ENCODE results near the gene THADA. TPM values are rescaled to one million over a fixed set of nuclear protein-coding genes. Genes with fewer than 3 reads are reported as not detected.

Gene THADA
- total RNA-seq, 1 experiment from 2014 or later, result 27.5 TPM

DNA sequence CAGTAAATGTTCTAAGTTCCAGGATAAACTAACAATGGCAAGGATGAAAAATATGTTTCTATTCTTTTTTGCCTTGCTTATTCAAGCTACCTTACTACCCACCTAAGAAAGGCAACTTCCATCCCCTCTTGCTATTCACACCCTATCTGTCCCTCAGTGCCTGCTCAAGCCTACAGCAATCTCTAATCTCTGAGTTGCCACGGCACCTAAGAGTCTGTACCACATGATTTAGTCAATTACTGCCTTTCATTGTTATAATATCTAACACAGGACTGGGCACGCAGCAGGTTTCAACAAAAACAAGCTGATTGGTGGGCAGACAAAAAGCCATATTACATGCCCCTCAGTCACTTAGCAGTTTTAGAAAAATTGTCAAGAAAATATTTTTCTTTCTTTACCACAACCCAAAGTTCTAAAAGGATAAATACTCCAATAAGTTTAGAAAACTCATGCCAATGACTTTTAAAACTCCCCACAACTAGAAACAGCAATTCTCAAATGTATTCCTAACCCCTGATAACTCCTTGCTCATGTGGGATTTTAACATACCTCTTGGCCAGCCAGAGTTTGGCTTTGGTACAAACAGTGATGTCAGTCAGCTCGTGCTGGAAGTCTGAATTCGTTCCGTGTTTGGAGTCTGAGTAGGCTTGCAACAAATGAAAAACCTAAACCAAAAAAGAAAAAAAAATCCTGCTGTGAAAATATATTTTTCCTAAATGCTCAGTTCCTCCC, 252.1 kb downstream of the THADA start:
- POLR2A ChIA-PET, result no interaction called here
- H3K27me3 Mint-ChIP-seq (ENCODE audit: low read depth), result no peaks in the 10 kb centered on the region

DNA sequence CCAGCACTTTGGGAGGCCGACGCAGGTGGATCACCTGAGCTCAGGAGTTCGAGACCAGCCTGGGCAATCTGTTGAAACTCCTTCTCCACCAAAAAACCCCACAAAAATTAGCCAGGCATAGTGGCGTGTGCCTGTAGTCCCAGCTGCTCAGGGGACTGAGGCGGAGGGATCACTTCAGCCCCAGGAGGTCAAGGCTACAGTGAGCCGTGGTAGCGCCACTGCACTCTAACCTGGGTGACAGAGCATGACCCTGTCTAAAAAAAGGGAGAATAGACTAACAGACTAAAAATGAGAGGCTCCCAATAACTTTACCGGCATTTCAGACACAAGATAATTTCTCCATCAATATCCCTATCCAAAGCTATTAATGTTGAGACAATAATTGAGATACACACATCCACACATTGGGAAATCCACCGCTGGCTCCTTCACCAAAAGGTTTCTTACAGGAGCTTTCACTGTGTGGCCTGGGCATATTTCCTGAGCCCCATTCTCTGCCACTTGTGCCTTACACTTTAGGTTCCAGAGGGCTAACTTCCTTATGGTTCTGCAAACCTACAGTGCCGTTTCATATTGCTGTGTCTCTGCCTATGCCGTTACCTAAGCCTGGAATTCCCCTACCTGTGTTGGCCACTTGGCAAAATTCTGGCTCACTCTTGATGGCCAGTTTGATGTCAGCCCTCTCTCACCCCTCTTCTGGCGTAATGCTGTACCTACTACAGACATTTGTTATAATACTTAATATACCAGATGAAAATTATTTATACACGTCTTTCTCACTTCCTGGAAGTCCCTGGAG, 253.7 kb downstream of the THADA start:
- Mint-ChIP-seq H3K4me3 (no peak overlapping the region), H3K36me3 (no peaks in the 10 kb centered on the region), H3K27me3 (ENCODE audit: low read depth) (no peaks in the 10 kb centered on the region), H3K27ac (no peak overlapping the region), H3K4me1 (peaks cover 43% of the 10 kb centered on the region), H3K9me3 (no peaks in the 10 kb centered on the region)
- ChIA-PET CTCF (no interaction called here), POLR2A (no interaction called here)
- no peak for ATAC-seq
- TF ChIP-seq NR3C1 (CRISPR knock-in tag; conservative IDR thresholded peaks at IDR 0.05; ENCODE audit: low read depth) (no peak), ZNF317 (CRISPR knock-in tag; IDR thresholded peaks at IDR 0.05; ENCODE audit: borderline replicate concordance, low read depth) (no peak), ELF4 (CRISPR knock-in tag; IDR thresholded peaks at IDR 0.05; ENCODE audit: low read depth) (no peak), ZNF396 (CRISPR knock-in tag; IDR thresholded peaks at IDR 0.05; ENCODE audit: borderline replicate concordance) (no peak), ZNF232 (CRISPR knock-in tag; IDR thresholded peaks at IDR 0.05) (no peak)
- TF ChIP-seq, protein P1, sequence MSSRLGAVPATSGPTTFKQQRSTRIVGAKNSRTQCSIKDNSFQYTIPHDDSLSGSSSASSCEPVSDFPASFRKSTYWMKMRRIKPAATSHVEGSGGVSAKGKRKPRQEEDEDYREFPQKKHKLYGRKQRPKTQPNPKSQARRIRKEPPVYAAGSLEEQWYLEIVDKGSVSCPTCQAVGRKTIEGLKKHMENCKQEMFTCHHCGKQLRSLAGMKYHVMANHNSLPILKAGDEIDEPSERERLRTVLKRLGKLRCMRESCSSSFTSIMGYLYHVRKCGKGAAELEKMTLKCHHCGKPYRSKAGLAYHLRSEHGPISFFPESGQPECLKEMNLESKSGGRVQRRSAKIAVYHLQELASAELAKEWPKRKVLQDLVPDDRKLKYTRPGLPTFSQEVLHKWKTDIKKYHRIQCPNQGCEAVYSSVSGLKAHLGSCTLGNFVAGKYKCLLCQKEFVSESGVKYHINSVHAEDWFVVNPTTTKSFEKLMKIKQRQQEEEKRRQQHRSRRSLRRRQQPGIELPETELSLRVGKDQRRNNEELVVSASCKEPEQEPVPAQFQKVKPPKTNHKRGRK (CRISPR knock-in tag; IDR thresholded peaks at IDR 0.05; ENCODE audit: borderline replicate concordance), result no peak
- TF ChIP-seq, protein P2, sequence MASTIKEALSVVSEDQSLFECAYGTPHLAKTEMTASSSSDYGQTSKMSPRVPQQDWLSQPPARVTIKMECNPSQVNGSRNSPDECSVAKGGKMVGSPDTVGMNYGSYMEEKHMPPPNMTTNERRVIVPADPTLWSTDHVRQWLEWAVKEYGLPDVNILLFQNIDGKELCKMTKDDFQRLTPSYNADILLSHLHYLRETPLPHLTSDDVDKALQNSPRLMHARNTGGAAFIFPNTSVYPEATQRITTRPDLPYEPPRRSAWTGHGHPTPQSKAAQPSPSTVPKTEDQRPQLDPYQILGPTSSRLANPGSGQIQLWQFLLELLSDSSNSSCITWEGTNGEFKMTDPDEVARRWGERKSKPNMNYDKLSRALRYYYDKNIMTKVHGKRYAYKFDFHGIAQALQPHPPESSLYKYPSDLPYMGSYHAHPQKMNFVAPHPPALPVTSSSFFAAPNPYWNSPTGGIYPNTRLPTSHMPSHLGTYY (CRISPR knock-in tag; IDR thresholded peaks at IDR 0.05), result no peak
- no peak for DNase-seq (ENCODE audit: low spot score)

More for the DNA sequence above, 252.1 kb downstream of the THADA start:
- DNase-seq (ENCODE audit: low spot score) (no peak), ATAC-seq (no peak)
- Mint-ChIP-seq H3K36me3 (no peaks in the 10 kb centered on the region), H3K27ac (peak overlapping the region; percentile 30; the same call in 1 of the 2 replicates), H3K4me3 (no peak overlapping the region), H3K4me1 (peaks cover 47% of the 10 kb centered on the region), H3K9me3 (no peaks in the 10 kb centered on the region)
- TF ChIP-seq, protein P3, sequence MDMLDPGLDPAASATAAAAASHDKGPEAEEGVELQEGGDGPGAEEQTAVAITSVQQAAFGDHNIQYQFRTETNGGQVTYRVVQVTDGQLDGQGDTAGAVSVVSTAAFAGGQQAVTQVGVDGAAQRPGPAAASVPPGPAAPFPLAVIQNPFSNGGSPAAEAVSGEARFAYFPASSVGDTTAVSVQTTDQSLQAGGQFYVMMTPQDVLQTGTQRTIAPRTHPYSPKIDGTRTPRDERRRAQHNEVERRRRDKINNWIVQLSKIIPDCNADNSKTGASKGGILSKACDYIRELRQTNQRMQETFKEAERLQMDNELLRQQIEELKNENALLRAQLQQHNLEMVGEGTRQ (CRISPR knock-in tag; IDR thresholded peaks at IDR 0.05), result no peak
- CTCF ChIA-PET, result interaction anchor here (0.9 to 1.1 kb wide), 2 partner anchors 77 to 124 kb away, joined by 3 to 6 read pairs; no protein-coding TSS in a partner anchor

DNA sequence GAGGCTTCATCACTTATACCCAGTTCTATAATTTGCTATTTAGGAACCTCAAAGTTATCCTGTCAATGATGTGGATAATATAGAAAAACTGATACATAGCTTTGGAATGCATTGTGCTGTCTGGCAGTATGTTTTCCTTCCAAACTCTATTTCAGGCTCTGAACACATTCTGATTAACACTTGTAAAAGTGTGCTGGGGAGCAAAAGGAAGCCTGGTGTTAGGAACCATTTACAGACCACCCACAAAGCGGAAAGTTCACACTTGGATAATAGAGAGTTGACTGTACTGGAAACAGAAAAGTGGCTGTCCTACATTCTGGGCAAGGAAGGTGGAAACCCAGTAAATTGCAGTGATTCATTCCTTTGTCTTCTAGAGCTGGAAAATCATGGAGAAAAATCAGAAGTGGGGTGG, 254.9 kb downstream of the THADA start:
- CTCF ChIA-PET, result no interaction called here
- H3K27ac Mint-ChIP-seq, result peak overlapping the region; percentile 55
- TF ChIP-seq FOXJ3 (CRISPR knock-in tag; IDR thresholded peaks at IDR 0.05; ENCODE audit: borderline replicate concordance) (no peak), RELA (CRISPR knock-in tag; IDR thresholded peaks at IDR 0.05; ENCODE audit: borderline replicate concordance) (no peak), NR3C1 (CRISPR knock-in tag; conservative IDR thresholded peaks at IDR 0.05; ENCODE audit: low read depth) (no peak), EMX1 (CRISPR knock-in tag; IDR thresholded peaks at IDR 0.05) (no peak), ATF1 (CRISPR knock-in tag; IDR thresholded peaks at IDR 0.05) (no peak), JUN (CRISPR knock-in tag; IDR thresholded peaks at IDR 0.05) (no peak), ZNF317 (CRISPR knock-in tag; IDR thresholded peaks at IDR 0.05; ENCODE audit: borderline replicate concordance, low read depth) (no peak), MYBL2 (CRISPR knock-in tag; IDR thresholded peaks at IDR 0.05) (no peak)
- TF ChIP-seq, protein P4, sequence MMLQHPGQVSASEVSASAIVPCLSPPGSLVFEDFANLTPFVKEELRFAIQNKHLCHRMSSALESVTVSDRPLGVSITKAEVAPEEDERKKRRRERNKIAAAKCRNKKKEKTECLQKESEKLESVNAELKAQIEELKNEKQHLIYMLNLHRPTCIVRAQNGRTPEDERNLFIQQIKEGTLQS (CRISPR knock-in tag; conservative IDR thresholded peaks at IDR 0.05), result no peak
- TF ChIP-seq, protein P5, sequence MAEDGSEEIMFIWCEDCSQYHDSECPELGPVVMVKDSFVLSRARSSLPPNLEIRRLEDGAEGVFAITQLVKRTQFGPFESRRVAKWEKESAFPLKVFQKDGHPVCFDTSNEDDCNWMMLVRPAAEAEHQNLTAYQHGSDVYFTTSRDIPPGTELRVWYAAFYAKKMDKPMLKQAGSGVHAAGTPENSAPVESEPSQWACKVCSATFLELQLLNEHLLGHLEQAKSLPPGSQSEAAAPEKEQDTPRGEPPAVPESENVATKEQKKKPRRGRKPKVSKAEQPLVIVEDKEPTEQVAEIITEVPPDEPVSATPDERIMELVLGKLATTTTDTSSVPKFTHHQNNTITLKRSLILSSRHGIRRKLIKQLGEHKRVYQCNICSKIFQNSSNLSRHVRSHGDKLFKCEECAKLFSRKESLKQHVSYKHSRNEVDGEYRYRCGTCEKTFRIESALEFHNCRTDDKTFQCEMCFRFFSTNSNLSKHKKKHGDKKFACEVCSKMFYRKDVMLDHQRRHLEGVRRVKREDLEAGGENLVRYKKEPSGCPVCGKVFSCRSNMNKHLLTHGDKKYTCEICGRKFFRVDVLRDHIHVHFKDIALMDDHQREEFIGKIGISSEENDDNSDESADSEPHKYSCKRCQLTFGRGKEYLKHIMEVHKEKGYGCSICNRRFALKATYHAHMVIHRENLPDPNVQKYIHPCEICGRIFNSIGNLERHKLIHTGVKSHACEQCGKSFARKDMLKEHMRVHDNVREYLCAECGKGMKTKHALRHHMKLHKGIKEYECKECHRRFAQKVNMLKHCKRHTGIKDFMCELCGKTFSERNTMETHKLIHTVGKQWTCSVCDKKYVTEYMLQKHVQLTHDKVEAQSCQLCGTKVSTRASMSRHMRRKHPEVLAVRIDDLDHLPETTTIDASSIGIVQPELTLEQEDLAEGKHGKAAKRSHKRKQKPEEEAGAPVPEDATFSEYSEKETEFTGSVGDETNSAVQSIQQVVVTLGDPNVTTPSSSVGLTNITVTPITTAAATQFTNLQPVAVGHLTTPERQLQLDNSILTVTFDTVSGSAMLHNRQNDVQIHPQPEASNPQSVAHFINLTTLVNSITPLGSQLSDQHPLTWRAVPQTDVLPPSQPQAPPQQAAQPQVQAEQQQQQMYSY (CRISPR knock-in tag; IDR thresholded peaks at IDR 0.05), result no peak
- TF ChIP-seq, protein P6, sequence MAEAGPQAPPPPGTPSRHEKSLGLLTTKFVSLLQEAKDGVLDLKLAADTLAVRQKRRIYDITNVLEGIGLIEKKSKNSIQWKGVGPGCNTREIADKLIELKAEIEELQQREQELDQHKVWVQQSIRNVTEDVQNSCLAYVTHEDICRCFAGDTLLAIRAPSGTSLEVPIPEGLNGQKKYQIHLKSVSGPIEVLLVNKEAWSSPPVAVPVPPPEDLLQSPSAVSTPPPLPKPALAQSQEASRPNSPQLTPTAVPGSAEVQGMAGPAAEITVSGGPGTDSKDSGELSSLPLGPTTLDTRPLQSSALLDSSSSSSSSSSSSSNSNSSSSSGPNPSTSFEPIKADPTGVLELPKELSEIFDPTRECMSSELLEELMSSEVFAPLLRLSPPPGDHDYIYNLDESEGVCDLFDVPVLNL (CRISPR knock-in tag; IDR thresholded peaks at IDR 0.05; ENCODE audit: borderline replicate concordance, low read depth), result no peak
- TF ChIP-seq, protein P7, sequence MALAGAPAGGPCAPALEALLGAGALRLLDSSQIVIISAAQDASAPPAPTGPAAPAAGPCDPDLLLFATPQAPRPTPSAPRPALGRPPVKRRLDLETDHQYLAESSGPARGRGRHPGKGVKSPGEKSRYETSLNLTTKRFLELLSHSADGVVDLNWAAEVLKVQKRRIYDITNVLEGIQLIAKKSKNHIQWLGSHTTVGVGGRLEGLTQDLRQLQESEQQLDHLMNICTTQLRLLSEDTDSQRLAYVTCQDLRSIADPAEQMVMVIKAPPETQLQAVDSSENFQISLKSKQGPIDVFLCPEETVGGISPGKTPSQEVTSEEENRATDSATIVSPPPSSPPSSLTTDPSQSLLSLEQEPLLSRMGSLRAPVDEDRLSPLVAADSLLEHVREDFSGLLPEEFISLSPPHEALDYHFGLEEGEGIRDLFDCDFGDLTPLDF (CRISPR knock-in tag; IDR thresholded peaks at IDR 0.05), result no peak

More for the DNA sequence above, 254.9 kb downstream of the THADA start:
- POLR2A ChIA-PET, result interaction anchor here (0.5 to 0.6 kb wide), 2 partner anchors 140 to 308 kb away, joined by 3 to 4 read pairs; no protein-coding TSS in a partner anchor
- no peak for DNase-seq (ENCODE audit: low spot score)
- Mint-ChIP-seq H3K27me3 (ENCODE audit: low read depth) (no peaks in the 10 kb centered on the region), H3K36me3 (no peaks in the 10 kb centered on the region), H3K4me3 (no peak overlapping the region), H3K9me3 (no peaks in the 10 kb centered on the region), H3K4me1 (peaks cover 31% of the 10 kb centered on the region)
- ATAC-seq, result no peak
